ENCODE measurements around the gene OSBP2. TPM values are rescaled to one million over a fixed set of nuclear protein-coding genes. Genes with fewer than 3 reads are reported as not detected.

The OSBP2 gene
- total RNA-seq, 1 experiment from 2014 or later, result 10.2 TPM

DNA sequence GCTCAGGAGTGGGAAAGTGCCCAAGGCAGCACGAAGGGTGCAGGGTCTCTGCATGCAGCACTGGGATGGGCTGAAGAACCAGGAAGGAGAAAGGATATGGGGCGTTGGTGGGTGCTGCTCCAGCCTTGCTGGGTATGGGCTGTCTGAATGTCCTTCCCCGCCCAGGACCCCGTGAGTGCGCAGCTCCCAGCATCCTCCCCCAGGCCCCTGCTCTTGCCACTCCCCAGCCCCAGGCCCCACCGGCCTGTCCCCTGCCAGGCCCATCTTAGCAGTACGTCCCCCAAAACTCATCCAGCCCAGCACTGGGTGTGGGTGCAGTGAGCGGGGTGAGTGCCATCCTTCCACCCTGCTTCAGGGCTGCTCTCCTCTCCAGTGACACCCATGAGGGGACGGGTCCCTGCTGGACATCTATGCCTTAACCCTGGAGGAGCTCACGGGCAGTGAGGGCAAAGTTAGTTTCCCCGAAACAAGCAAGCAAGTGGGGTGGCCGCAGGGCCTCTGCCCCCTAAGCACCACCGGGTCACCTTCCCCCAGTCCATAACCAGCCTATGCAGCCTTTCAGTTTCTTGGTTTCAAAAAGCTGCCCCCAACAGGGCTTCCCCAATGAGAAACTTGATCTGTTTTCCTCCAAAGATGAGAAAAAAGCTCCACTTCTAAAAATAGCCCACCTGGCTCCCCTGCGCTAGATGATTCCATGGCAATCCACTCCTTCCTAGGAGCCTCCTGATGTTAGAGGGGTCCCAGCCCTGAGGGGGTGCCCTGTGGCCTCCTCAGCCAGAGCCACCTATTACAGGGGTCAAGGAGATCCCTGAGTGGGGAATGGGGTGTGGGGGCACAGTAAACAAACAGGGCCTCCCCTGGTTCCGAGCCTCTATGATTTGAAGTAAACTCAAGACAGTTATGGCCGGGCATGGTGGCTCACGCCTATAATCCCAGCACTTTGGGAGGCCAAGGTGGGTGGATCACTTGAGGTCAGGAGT, 170.1 kb downstream of the OSBP2 start:
- intact Hi-C loops (cut with micrococcal nuclease), result no loop called here
- no TSS peak for BruUV-seq (replicated peaks)

DNA sequence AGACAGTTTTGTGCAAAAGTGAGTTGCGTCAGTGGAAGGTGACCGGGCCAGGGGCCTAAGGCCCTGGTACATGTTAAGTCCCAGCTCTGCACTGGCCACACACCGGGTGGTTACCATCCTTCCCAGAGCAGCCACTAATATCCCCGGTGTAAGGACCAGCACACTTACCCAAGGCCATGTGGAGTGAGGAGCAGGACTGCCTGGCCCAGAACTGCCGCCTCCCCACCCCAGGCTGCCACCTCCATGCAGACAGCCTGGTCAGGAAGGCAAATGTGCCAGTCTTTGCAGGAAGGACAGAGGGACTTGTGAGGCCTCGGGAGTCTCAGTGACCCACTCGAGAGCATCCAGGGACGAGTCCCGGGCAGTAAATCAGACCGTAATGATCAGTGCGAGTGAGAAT, 171.0 kb downstream of the OSBP2 start:
- DNase-seq, result no peak
- BruUV-seq (replicated peaks), result no TSS peak

More for the DNA sequence above, 170.1 kb downstream of the OSBP2 start:
- POLR2A ChIA-PET (ENCODE audit: unreplicated experiment), result no interaction called here
- Histone ChIP-seq H3K4me3 (ENCODE audit: low read length) (no peak overlapping the region), H3K4me2 (ENCODE audit: low read length) (no peak overlapping the region), H3K27me3 (ENCODE audit: low read length) (no peaks in the 10 kb centered on the region), H3K9me2 (replicated peaks; ENCODE audit: low read length) (no peaks in the 10 kb centered on the region), H4K20me1 (ENCODE audit: low read length) (no peaks in the 10 kb centered on the region), H3K27ac (ENCODE audit: low read length) (no peak overlapping the region), H3K4me1 (ENCODE audit: insufficient read depth, low read length) (no peaks in the 10 kb centered on the region), H3K36me3 (ENCODE audit: low read depth, low read length) (no peaks in the 10 kb centered on the region), H3F3A (ENCODE audit: low read length, unreplicated experiment) (no peaks in the 10 kb centered on the region), H3K9ac (ENCODE audit: low read length) (no peak overlapping the region), H2AFZ (ENCODE audit: low read length) (no peak overlapping the region), H3K9me3 (ENCODE audit: low read length) (no peaks in the 10 kb centered on the region), H3K79me2 (ENCODE audit: low read length) (no peaks in the 10 kb centered on the region)
- DNase-seq (no peak), ATAC-seq (no peak)
- TF ChIP-seq EZH2 (IDR thresholded peaks at IDR 0.05; ENCODE audit: low read length, unreplicated experiment) (no peak), EZH2phosphoT487 (IDR thresholded peaks at IDR 0.05; ENCODE audit: borderline replicate concordance, low read length) (no peak)
- TF ChIP-seq, protein P1, sequence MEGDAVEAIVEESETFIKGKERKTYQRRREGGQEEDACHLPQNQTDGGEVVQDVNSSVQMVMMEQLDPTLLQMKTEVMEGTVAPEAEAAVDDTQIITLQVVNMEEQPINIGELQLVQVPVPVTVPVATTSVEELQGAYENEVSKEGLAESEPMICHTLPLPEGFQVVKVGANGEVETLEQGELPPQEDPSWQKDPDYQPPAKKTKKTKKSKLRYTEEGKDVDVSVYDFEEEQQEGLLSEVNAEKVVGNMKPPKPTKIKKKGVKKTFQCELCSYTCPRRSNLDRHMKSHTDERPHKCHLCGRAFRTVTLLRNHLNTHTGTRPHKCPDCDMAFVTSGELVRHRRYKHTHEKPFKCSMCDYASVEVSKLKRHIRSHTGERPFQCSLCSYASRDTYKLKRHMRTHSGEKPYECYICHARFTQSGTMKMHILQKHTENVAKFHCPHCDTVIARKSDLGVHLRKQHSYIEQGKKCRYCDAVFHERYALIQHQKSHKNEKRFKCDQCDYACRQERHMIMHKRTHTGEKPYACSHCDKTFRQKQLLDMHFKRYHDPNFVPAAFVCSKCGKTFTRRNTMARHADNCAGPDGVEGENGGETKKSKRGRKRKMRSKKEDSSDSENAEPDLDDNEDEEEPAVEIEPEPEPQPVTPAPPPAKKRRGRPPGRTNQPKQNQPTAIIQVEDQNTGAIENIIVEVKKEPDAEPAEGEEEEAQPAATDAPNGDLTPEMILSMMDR (conservative IDR thresholded peaks at IDR 0.05; ENCODE audit: low read depth, low read length), result no peak
- CTCF ChIA-PET, result no interaction called here

More for the DNA sequence above, 171.0 kb downstream of the OSBP2 start:
- no peaks in the 10 kb centered on the region for H4K20me1 ChIP-seq (ENCODE audit: low read length)
- no peaks in the 10 kb centered on the region for H3F3A ChIP-seq (ENCODE audit: low read length, unreplicated experiment)
- H3K4me2 ChIP-seq (ENCODE audit: low read length), result no peak overlapping the region
- no peaks in the 10 kb centered on the region for H3K9me3 ChIP-seq (ENCODE audit: low read length)
- ChIA-PET POLR2A (ENCODE audit: unreplicated experiment) (no interaction called here), CTCF (no interaction called here)
- no peaks in the 10 kb centered on the region for H3K79me2 ChIP-seq (ENCODE audit: low read length)
- H3K4me1 ChIP-seq (ENCODE audit: insufficient read depth, low read length), result no peaks in the 10 kb centered on the region
- H3K27ac ChIP-seq (ENCODE audit: low read length), result no peak overlapping the region
- H3K9ac ChIP-seq (ENCODE audit: low read length), result no peak overlapping the region
- ATAC-seq, result no peak
- H3K4me3 ChIP-seq (ENCODE audit: low read length), result no peak overlapping the region
- intact Hi-C loops (cut with micrococcal nuclease), result no loop called here
- no peaks in the 10 kb centered on the region for H3K9me2 ChIP-seq (replicated peaks; ENCODE audit: low read length)
- no peak overlapping the region for H2AFZ ChIP-seq (ENCODE audit: low read length)
- no peaks in the 10 kb centered on the region for H3K27me3 ChIP-seq (ENCODE audit: low read length)
- no peaks in the 10 kb centered on the region for H3K36me3 ChIP-seq (ENCODE audit: low read depth, low read length)
- TF ChIP-seq EZH2phosphoT487 (IDR thresholded peaks at IDR 0.05; ENCODE audit: borderline replicate concordance, low read length), result no peak
- TF ChIP-seq EZH2 (IDR thresholded peaks at IDR 0.05; ENCODE audit: low read length, unreplicated experiment), result no peak
- TF ChIP-seq, protein P1 (conservative IDR thresholded peaks at IDR 0.05; ENCODE audit: low read depth, low read length), result no peak

Data from PC-3 (cell line).